Activated CD8-positive, alpha-beta memory T cell treated with anti-CD3 and anti-CD28 coated beads for 36 hours (primary cell): ENCODE results near the gene LINC00237. TPM values are rescaled to one million over a fixed set of nuclear protein-coding genes. Genes with fewer than 3 reads are reported as not detected.

ENCODE experiments used
- CTCF ChIA-PET: fragments of 350-600 bp; sonication (Branson Sonifier 250); formaldehyde crosslinking; loops from one replicate; lab custom pipeline; 2021; ENCODE audit warnings: antibody characterized with exemption; lab: Charles Lee
- POLR2A ChIA-PET: fragments of 350-600 bp; sonication (Branson Sonifier 250); formaldehyde crosslinking; loops from one replicate; lab custom pipeline; 2021; ENCODE audit warnings: antibody characterized with exemption; lab: Charles Lee
- total RNA-seq, 2 experiments: library from RNA; stranded (reverse); gene quantifications; one replicate each; pipeline ENCODE4 v1.2.3, GENCODE V29; 2021

The LINC00237 gene
- total RNA-seq = not detected

GRCh38 chr20:21106171-21107017, at the start of gene LINC00237:
TSS of gene LINC00237 (minus strand) at chr20:21106358.
- ChIA-PET CTCF (no interaction called here), POLR2A (no interaction called here)

GRCh38 chr20:21155268-21155667, 49.1 kb upstream of the LINC00237 start:
- ChIA-PET CTCF (no interaction called here), POLR2A (no interaction called here)

- CTCF ChIA-PET = no interaction called here
These were observed 48.5 kb upstream of the LINC00237 start for GRCh38 chr20:21154692-21155091.

GRCh38 chr20:21151791-21152190, 45.6 kb upstream of the LINC00237 start:
- ChIA-PET POLR2A (no interaction called here), CTCF (no interaction called here)

More at GRCh38 chr20:21154692-21155091, 48.5 kb upstream of the LINC00237 start:
- POLR2A ChIA-PET = no interaction called here

- CTCF ChIA-PET = no interaction called here
- POLR2A ChIA-PET = no interaction called here
These were observed 43.2 kb upstream of the LINC00237 start for GRCh38 chr20:21149344-21149743.

GRCh38 chr20:21147593-21147992, 41.4 kb upstream of the LINC00237 start:
- POLR2A ChIA-PET = no interaction called here
- CTCF ChIA-PET = no interaction called here

GRCh38 chr20:21146215-21146614, 40.1 kb upstream of the LINC00237 start:
- ChIA-PET CTCF (interaction anchor here (1.5 kb wide), 1 partner anchor 20 kb away, joined by 3 read pairs; the partner anchor contains the start of gene KIZ), POLR2A (no interaction called here)

- CTCF ChIA-PET = no interaction called here
- POLR2A ChIA-PET = no interaction called here
These were observed 39.3 kb upstream of the LINC00237 start for GRCh38 chr20:21145424-21145823.

- ChIA-PET POLR2A (no interaction called here), CTCF (no interaction called here)
These were observed 37.2 kb upstream of the LINC00237 start for GRCh38 chr20:21143194-21143890.

- POLR2A ChIA-PET = no interaction called here
- CTCF ChIA-PET = no interaction called here
These were observed 35.7 kb upstream of the LINC00237 start for GRCh38 chr20:21141825-21142224.

- ChIA-PET POLR2A (no interaction called here), CTCF (no interaction called here)
These were observed 33.9 kb upstream of the LINC00237 start for GRCh38 chr20:21139881-21140566.

- CTCF ChIA-PET = no interaction called here
- POLR2A ChIA-PET = no interaction called here
These were observed 30.9 kb upstream of the LINC00237 start for GRCh38 chr20:21137078-21137477.

GRCh38 chr20:21136015-21136732, 30.0 kb upstream of the LINC00237 start:
- POLR2A ChIA-PET = no interaction called here

GRCh38 chr20:21134883-21135493, 28.8 kb upstream of the LINC00237 start:
- ChIA-PET POLR2A (no interaction called here), CTCF (interaction anchor here (0.8 kb wide), 1 partner anchor 100 kb away, joined by 6 read pairs; no protein-coding TSS in a partner anchor)

More at GRCh38 chr20:21136015-21136732, 30.0 kb upstream of the LINC00237 start:
- CTCF ChIA-PET = interaction anchor here (0.9 kb wide), 1 partner anchor 59 kb away, joined by 3 read pairs; no protein-coding TSS in a partner anchor

- CTCF ChIA-PET = interaction anchor here (0.7 to 0.8 kb wide), 2 partner anchors 101 to 196 kb away, joined by 3 to 6 read pairs; no protein-coding TSS in a partner anchor
These were observed 27.9 kb upstream of the LINC00237 start for GRCh38 chr20:21133917-21134622.

GRCh38 chr20:21133404-21133803, 27.2 kb upstream of the LINC00237 start:
- CTCF ChIA-PET = no interaction called here
- POLR2A ChIA-PET = no interaction called here

More at GRCh38 chr20:21133917-21134622, 27.9 kb upstream of the LINC00237 start:
- POLR2A ChIA-PET = no interaction called here

GRCh38 chr20:21129861-21130260, 23.7 kb upstream of the LINC00237 start:
- POLR2A ChIA-PET = no interaction called here
- CTCF ChIA-PET = interaction anchor here (1.1 to 2.2 kb wide), 2 partner anchors 29 to 106 kb away, joined by 3 to 7 read pairs; no protein-coding TSS in a partner anchor
